AG10803 (cell line): ENCODE results near the gene ITSN1.

Source experiments
- DNase-seq: peaks from one replicate; pipeline ENCODE4 v3.0.0; 2010; ENCODE audit warnings: low read depth
- H3K4me3 ChIP-seq: 2 replicates; pipeline ENCODE4 v1.5.1; 2011; ENCODE audit warnings: mild to moderate bottlenecking, low read length, control low read depth
- CTCF ChIP-seq: conservative IDR thresholded peaks from 2 replicates; pipeline ENCODE4 v1.5.1; 2011; ENCODE audit warnings: mild to moderate bottlenecking, low read length, control low read depth, inconsistent platforms

ITSN1 gene

GRCh38 chr21:33849834-33850233 is 207.5 kb downstream of the ITSN1 start:
- DNase-seq = peak; percentile 55
- no peak for TF ChIP-seq CTCF
- H3K4me3 ChIP-seq = no peak overlapping the region

- H3K4me3 ChIP-seq = no peak overlapping the region
- TF ChIP-seq CTCF = no peak
- no peak for DNase-seq
These were observed 208.1 kb downstream of the ITSN1 start for GRCh38 chr21:33850401-33850800.

GRCh38 chr21:33850985-33851384 is 208.7 kb downstream of the ITSN1 start:
- TF ChIP-seq CTCF = no peak
- no peak overlapping the region for H3K4me3 ChIP-seq
- no peak for DNase-seq

- DNase-seq = no peak
- TF ChIP-seq CTCF = no peak
- H3K4me3 ChIP-seq = no peak overlapping the region
These were observed 210.2 kb downstream of the ITSN1 start for GRCh38 chr21:33852485-33852884.

- no peak for DNase-seq
- no peak for TF ChIP-seq CTCF
- H3K4me3 ChIP-seq = no peak overlapping the region
These were observed 212.3 kb downstream of the ITSN1 start for GRCh38 chr21:33854604-33855003.

GRCh38 chr21:33855190-33855589 is 212.9 kb downstream of the ITSN1 start:
- DNase-seq = no peak
- H3K4me3 ChIP-seq = no peak overlapping the region
- TF ChIP-seq CTCF = no peak

GRCh38 chr21:33856893-33857527 is 214.7 kb downstream of the ITSN1 start:
- no peak overlapping the region for H3K4me3 ChIP-seq
- TF ChIP-seq CTCF = no peak
- peak; percentile 59 for DNase-seq
